KMS-11 (cell line): ENCODE data around the gene RNF121.

Source experiments
- H2AFZ ChIP-seq: fragments of 200-600 bp; sonication (generic); 2 replicates; pipeline ENCODE4 v1.6.1; 2016; ENCODE audit warnings: antibody characterized with exemption, mixed run types, low read depth
- H3K27ac ChIP-seq: fragments of 200-600 bp; sonication (generic); 2 replicates; pipeline ENCODE4 v1.6.1; 2016; ENCODE audit warnings: mild to moderate bottlenecking, mixed run types
- H3K27me3 ChIP-seq: fragments of 200-600 bp; sonication (generic); 2 replicates; pipeline ENCODE4 v1.6.1; 2017; ENCODE audit warnings: mild to moderate bottlenecking, low read depth, mixed run types, moderate library complexity; ENCODE audit not compliant: insufficient read depth
- H3K36me3 ChIP-seq: fragments of 200-600 bp; sonication (generic); 2 replicates; pipeline ENCODE4 v1.6.1; 2017; ENCODE audit warnings: mild to moderate bottlenecking, mixed run types; ENCODE audit not compliant: insufficient read depth
- H3K4me1 ChIP-seq: fragments of 200-600 bp; sonication (generic); 2 replicates; pipeline ENCODE4 v1.6.1; 2016; ENCODE audit warnings: mild to moderate bottlenecking, low read depth, mixed run types; ENCODE audit not compliant: poor library complexity, severe bottlenecking
- H3K4me2 ChIP-seq: fragments of 200-600 bp; sonication (generic); 2 replicates; pipeline ENCODE4 v1.7.0; 2016; ENCODE audit warnings: mild to moderate bottlenecking, mixed run types
- H3K4me3 ChIP-seq: fragments of 200-600 bp; sonication (generic); IDR thresholded peaks from 2 replicates; pipeline ENCODE4 v1.6.1; 2017; ENCODE audit warnings: low read depth, low read length, mixed read lengths; ENCODE audit not compliant: insufficient read depth
- H3K79me2 ChIP-seq: fragments of 200-600 bp; sonication (generic); 2 replicates; pipeline ENCODE4 v1.6.1; 2016; ENCODE audit warnings: low read depth, mixed run types; ENCODE audit not compliant: insufficient read depth
- H3K9ac ChIP-seq: fragments of 200-600 bp; sonication (generic); 2 replicates; pipeline ENCODE4 v1.6.1; 2016; ENCODE audit warnings: mild to moderate bottlenecking, mixed run types
- H4K20me1 ChIP-seq: fragments of 200-600 bp; sonication (generic); 2 replicates; pipeline ENCODE4 v1.6.1; 2016; ENCODE audit warnings: mild to moderate bottlenecking, mixed run types; ENCODE audit not compliant: insufficient read depth
- TF ChIP-seq, protein P1 (sequence below): fragments of 200-600 bp; sonication (generic); conservative IDR thresholded peaks from 2 replicates; pipeline ENCODE4 v1.6.1; 2017; ENCODE audit warnings: low read depth, mild to moderate bottlenecking, antibody characterized with exemption, low read length, moderate library complexity, mixed read lengths

The RNF121 gene

DNA sequence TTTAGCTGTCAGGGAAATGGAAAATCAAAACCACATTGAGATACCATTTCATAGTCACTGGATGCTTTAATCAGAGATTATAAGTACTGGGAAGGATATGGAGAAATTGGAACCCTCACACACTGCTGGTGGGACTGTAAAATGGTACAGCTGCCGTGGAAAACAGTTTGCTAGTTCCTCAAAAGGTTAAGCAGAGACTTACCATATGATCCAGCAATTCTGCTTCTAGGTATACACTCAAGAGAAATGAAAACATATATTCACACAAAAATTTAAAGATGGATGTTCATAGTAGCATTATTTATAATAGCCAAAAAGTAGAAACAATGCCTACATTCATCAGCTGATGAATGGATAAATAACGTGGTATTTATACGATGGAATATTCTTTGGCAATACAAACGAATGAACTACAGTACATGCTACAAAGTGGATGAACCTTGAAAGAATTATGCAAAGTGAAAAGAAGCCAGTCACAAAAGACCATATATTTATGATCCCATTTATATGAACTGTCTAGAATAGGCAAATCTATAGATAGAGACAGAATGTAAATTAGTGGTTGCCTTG is 23.0 kb downstream of the RNF121 start:
- no peaks in the 10 kb centered on the region for H3K79me2 ChIP-seq
- no peaks in the 10 kb centered on the region for H3K36me3 ChIP-seq
- no peak overlapping the region for H3K4me2 ChIP-seq
- H3K27ac ChIP-seq: no peak overlapping the region
- TF ChIP-seq, protein P1, sequence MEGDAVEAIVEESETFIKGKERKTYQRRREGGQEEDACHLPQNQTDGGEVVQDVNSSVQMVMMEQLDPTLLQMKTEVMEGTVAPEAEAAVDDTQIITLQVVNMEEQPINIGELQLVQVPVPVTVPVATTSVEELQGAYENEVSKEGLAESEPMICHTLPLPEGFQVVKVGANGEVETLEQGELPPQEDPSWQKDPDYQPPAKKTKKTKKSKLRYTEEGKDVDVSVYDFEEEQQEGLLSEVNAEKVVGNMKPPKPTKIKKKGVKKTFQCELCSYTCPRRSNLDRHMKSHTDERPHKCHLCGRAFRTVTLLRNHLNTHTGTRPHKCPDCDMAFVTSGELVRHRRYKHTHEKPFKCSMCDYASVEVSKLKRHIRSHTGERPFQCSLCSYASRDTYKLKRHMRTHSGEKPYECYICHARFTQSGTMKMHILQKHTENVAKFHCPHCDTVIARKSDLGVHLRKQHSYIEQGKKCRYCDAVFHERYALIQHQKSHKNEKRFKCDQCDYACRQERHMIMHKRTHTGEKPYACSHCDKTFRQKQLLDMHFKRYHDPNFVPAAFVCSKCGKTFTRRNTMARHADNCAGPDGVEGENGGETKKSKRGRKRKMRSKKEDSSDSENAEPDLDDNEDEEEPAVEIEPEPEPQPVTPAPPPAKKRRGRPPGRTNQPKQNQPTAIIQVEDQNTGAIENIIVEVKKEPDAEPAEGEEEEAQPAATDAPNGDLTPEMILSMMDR: no peak
- no peak overlapping the region for H3K9ac ChIP-seq
- H3K27me3 ChIP-seq: no peaks in the 10 kb centered on the region
- 0 out of 2 replicates have a peak, but pooled peaks cover 4% of the 10 kb centered on the region for H4K20me1 ChIP-seq
- no peak overlapping the region for H3K4me3 ChIP-seq
- H2AFZ ChIP-seq: no peak overlapping the region
- H3K4me1 ChIP-seq: peaks cover 18% of the 10 kb centered on the region

DNA sequence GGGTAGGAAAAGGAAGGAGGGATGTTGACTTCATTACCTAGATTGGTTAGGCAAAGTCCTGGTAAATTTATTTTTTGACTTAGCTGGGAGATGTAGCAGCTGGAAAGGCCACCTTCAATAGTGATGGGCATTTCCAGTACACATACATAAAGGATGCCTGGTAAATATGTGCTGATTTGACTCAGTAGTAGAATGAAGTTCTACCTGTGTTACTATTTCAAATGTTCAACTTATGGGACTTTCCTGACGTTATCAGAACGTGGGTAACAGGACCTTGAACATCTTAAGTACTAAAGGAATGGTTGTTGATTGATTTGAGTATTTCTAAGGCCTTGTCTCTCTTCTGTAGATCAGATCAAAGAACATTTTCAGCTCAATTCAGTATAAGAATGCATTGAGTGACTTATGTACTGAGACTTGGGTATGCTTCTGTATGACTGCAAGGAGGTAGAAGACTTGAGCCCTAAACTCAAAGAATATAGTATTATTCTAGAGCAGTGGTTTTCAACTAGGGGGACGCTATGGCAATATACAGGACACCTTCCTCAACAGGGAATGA is 27.1 kb downstream of the RNF121 start:
- Histone ChIP-seq H3K27ac (no peak overlapping the region), H2AFZ (no peak overlapping the region), H3K4me1 (no peaks in the 10 kb centered on the region), H3K4me2 (no peak overlapping the region), H3K4me3 (no peak overlapping the region), H3K9ac (no peak overlapping the region), H3K27me3 (no peaks in the 10 kb centered on the region), H3K79me2 (no peaks in the 10 kb centered on the region), H4K20me1 (no peaks in the 10 kb centered on the region; the same call in 1 of the 2 replicates), H3K36me3 (no peaks in the 10 kb centered on the region)
- TF ChIP-seq, protein P1: no peak

DNA sequence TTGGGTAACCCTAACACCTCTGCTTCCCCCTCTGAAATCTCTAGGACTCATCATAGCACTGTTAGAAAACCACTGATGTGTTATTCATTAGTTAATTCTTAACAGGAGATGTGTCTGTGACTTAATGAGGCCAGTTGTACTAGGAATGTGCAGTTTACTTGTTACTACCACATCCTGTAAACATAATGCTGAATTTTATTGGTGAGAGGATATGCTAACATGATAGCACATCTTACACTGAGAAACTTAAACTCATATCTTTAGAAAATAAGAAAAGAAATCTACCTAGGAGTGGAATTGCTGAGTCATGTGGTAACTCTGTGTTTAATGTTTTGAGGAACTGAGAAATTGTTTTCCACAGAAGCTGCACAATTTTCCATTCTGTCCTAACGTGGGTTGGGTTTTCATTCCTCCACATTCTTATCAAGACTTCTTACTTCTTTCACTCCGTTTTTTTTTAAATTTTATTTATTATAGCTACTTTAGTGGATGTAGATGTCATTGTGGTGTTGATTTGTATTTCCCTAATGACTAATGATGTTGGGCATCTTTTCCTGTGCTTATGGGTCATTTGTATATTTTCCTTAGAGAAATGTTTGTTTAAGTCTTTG is 33.7 kb downstream of the RNF121 start:
- H3K27me3 ChIP-seq: no peaks in the 10 kb centered on the region
- H4K20me1 ChIP-seq: no peaks in the 10 kb centered on the region; the same call in 1 of the 2 replicates
- peaks cover 16% of the 10 kb centered on the region for H3K4me1 ChIP-seq
- no peak overlapping the region for H2AFZ ChIP-seq
- peak overlapping the region; percentile 66; the same call in 1 of the 2 replicates for H3K27ac ChIP-seq
- TF ChIP-seq, protein P1: no peak
- peak overlapping the region; percentile 10; the same call in 1 of the 2 replicates for H3K4me2 ChIP-seq
- no peaks in the 10 kb centered on the region for H3K36me3 ChIP-seq
- H3K79me2 ChIP-seq: no peaks in the 10 kb centered on the region
- H3K9ac ChIP-seq: no peak overlapping the region
- H3K4me3 ChIP-seq: no peak overlapping the region

DNA sequence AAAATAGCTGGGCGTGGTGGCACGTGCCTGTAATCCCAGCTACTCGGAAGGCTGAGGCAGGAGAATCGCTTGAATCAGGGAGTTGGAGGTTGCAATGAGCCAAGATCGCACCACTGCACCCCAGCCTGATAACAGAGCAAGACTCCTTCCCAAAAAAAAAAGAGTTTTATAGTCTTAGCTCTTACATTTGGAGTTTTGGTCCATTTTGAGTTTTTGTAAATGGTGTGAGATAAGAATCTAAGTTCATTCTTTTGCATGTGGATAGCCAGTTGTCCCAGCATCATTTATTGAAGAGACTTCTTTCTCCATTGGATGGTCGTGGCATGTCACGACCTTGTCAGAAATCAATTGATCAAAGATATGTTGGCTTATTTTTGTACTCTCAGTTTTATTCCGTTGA is 34.6 kb downstream of the RNF121 start:
- Histone ChIP-seq H3K4me3 (no peak overlapping the region), H3K36me3 (no peaks in the 10 kb centered on the region), H3K27ac (no peak overlapping the region), H3K27me3 (no peaks in the 10 kb centered on the region), H3K79me2 (no peaks in the 10 kb centered on the region), H3K4me2 (no peak overlapping the region), H3K9ac (no peak overlapping the region), H4K20me1 (no peaks in the 10 kb centered on the region), H3K4me1 (peaks cover 16% of the 10 kb centered on the region), H2AFZ (no peak overlapping the region)
- TF ChIP-seq, protein P1: no peak
